ENCODE data around the gene DGKI.

GRCh38 chr7:137484326-137484725, 362.4 kb downstream of the DGKI start:
- TF ChIP-seq CTCF (conservative IDR thresholded peaks at IDR 0.05; ENCODE audit: low read length) (no peak), EZH2phosphoT487 (IDR thresholded peaks at IDR 0.05; ENCODE audit: borderline replicate concordance, low read depth, low read length) (no peak)
